HEK293T (cell line): ENCODE results near the gene IMPG1.

Experiments
- BHLHE40 ChIP-seq: fragments of 450-650 bp; IDR thresholded peaks from 2 replicates; pipeline ENCODE4 v1.6.1; 2016; ENCODE audit warnings: mild to moderate bottlenecking, moderate library complexity, borderline replicate concordance
- FOXK2 ChIP-seq: fragments of 450-650 bp; IDR thresholded peaks from 2 replicates; pipeline ENCODE4 v1.6.1; 2016; ENCODE audit warnings: mild to moderate bottlenecking
- TARDBP ChIP-seq: fragments of 450-650 bp; IDR thresholded peaks from 2 replicates; pipeline ENCODE4 v1.6.1; 2016

DNA sequence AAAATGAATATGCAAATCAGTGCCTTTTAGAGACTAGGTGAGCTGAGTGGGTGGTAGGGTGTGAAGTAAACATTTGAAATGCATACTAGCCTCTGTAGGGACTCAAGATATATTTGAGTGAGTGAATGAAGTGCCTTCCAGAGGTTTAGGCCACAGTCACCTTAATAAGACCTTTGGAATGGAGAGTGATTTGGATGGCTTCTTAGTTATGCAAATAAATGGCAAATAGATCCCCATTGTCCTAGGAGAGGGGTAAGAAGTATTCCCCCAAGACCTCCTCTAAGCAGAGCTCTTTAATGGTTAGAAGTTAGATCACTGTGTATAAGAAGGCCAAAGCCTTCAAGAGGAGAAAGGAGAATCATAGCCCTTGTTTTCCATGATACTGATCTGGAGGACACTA is 47.8 kb upstream of the IMPG1 start:
- TF ChIP-seq FOXK2 (no peak), TARDBP (no peak), BHLHE40 (no peak)
